Stimulated activated CD8-positive, alpha-beta memory T cell treated with anti-CD3 and anti-CD28 coated beads, Interleukin-12 subunit alpha, Interleukin-12 subunit beta, amount 100 ng/mL, for 1 hour (primary cell): Measurements from ENCODE around the gene PSAP.

Experiments used
- DNase-seq: peaks from one replicate; pipeline ENCODE4 v3.0.0-alpha.2; 2020; ENCODE audit warnings: low read depth

Gene PSAP

GRCh38 chr10:71766717-71767419, 84.2 kb downstream of the PSAP start:
- no peak for DNase-seq
